Measurements from ENCODE around the gene WFIKKN2.

WFIKKN2 gene

DNA sequence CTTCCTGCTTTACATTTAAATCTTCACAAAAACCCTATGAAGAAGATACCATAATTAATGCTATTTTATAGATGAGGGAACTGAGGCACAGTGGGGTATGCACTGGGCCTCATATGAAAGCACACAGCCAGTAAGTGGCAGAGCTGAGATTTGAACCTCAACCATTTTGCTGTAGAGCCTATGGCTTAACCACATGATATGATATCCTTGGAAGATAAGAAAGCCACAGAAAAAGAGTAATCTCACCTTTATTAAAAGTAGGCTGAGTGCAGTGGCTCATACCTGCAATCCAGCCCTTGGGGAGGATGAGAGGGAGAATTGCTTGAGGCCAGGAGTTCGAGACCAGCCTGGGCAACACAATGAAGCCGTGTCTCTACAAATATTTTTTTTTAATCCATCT, 45.8 kb downstream of the WFIKKN2 start:
- DNase-seq, result no peak

DNA sequence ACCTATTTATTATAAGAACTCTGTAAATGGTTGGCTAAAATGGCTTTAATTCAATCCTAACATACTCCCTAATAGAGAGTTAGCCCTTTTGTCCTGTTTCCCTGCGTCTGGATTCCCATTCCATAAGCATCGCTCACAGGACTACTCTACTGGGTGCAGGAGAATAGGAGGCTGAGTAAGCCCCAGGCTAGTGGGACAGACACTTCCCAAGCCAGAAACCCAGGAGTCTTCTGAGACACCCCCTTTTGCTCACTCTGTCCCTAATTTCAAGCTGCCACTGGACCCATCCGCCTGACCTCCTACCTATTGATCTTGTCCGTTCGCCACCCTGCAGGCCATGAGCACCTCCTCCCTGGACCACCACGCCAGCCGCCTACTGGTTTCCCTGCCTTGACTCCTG, 47.5 kb downstream of the WFIKKN2 start:
- DNase-seq, result no peak

DNA sequence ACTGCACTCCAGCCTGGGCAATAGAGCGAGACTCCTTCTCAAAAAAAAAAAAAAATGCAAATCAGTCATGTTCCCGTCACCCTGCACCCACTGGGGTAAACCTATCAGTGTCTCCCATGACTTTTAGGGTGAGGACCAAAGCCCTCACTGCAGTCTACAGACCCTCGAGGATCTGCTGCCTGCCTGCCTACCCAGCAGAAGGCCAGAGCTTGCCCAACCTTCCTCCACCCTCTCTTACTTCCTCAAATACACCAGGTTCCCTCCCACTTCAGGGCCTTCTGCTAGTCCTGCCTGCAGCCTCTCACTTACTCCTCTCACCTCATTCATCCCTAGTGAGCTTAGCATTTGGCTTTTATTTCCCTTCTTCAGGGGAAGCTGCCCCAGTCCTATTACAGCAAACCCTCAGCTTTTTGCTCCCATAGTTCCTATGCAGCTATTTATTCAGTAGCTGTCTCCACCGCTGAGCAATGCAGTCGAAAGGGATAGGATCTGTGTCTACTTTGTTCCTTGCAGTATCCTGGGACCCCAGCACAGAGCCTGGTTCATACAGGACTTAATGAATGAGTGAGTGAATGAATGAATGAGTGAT, 48.6 kb downstream of the WFIKKN2 start:
- DNase-seq, result no peak

DNA sequence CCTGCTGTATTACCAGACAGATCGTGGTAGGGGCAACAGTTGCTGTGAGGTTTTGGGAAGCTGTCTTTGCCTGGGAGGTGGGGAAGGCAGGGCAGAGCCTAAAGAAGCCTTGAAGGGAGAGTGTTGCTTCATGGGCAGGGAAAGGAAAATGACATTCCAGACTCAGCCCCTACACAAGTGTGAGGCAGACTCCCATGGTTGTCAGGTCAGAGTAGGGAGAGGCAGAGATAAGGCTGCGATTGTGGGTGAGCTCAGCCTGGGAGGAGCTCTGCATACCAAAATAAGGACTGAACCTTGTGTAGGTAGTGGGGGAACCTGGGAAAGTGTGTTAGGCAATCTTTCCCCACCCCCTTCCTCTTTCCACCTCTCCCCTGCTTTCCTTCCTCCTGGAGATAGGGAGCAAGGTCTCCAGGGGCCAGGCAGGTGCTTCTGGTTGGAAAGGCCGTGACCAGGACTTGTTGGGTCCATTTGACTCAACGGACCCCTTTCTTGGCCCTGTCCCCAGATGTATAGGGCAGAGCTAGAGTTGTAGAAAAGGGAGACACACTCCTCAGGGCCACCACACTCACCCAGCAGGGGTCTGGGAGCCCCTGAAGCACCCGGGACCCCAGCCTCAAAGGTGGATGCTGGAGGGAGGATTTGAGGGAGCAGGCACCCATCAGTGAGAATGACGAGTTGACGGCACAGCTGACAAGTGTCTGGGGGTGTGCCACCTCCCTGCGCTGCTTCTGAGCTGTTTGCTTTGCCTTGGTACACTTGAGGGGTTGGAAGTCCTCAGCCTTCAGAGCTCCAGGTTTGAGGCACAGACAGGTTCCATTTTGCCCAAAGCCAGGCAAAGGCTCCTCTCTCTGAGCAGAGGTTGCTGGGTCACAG, 49.3 kb downstream of the WFIKKN2 start:
- no peak for DNase-seq

DNA sequence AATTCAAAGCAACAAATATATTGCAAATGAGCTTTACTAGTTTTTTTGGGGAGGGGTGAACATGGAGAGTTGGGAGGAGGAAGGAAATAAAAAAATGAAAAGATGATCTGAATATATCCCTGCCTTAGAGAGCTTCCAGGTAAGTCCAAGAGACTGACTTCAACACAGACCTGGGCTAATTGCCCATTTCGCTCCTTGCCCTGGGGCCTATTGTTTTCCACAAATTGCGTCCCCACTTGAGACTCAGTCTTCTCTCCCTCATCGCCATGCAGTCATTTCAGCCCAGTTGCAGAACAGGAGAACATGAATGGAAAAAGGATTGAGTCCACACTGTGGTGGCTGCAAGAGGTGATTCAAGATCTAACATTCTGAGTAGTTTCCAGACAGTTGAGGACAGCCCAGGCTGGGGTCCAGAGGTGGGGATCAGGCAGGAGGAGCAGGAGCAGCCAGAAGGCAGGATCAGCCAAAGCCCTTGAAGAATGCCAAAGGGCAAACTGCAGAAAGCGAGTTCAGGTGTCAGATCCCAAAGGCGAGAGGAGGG, 52.4 kb downstream of the WFIKKN2 start:
- no peak for DNase-seq

DNA sequence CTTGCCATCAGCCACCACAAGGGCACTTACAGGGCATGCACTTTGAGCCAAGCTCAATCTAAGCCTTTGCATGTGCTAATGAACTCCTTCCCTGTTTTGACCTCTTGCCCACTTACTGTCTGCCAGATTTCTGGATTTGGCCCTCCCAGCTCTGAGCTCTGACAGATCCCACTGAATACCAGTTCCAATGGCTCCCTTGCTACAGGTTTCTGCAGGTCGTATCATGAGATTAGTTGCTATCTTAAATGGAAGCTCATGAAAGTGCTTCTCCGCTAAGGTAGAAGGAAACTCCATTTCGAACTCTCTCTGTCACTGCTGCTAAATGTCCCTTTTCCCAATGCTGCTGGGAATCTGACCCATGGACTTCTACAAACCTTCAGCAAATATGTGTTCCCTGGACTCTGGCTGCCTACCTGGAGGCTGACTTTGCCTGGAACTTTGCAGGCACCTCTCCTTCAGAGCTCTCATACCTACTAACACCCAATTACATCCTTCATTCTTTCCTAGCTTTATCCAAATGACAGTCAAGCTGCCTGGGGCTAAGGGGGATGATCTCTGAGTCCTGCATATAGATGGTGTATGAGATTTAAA, 54.2 kb downstream of the WFIKKN2 start:
- no peak for DNase-seq

DNA sequence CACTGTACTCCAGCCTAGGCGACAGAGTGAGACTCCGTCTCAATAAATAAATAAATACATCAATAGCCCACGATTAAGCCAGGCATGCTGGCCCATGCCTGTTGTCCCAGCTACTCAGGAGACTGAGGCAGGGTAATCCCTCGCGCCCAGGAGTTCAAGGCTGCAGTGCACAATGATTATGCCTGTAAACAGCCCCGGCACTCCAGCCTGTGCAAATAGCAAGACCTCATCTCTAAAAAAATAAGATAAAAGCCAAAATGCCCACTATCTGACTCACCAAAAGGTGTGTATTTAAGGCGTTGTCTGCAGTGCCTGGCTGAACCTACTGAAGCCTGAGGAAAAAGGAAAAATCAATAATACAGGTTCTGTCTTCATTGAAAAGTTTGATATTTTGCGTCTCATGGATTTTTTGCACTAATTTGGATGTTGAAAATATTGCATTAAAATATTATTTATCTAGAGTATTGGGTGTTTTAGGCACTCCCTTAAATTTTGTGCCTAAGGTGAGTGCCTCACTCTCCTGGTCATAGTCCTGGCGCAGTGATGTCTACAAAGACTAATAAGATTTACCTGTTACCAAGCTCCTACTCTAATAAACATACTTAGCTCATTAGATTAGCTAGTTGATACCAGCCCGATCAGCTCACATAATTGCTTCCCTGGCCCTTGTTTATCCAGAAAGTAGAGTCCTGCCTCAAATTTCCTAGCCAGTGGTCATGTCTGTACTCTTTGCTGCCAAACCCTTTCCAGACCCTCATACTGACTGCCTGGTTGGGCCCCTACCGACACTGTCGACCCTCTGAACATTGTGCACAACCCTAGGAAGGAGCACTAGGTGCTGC, 55.5 kb downstream of the WFIKKN2 start:
- DNase-seq, result no peak

DNA sequence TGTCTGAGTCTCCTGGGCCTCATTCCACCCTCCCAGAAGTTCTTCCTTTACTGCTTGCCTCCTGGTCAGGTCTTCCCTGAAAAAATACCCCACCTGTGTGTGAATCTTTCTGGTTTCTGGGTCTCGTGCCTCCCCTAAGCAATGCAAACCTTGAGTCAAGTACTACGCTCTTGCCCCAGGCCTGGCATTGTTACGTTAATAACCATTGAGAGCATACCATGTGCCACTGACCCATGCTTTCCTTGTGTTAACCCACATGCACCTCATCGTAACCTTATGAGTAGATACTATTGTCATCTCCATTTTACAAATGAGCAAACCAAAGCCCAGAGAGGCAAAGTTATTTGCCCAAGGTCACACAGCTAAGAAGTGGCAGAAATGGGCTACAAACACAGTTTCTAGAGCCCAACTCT, 56.2 kb downstream of the WFIKKN2 start:
- no peak for DNase-seq

Measured in stimulated activated CD4-positive, alpha-beta T cell treated with anti-CD3 and anti-CD28 coated beads, Interleukin-2, amount 100 ng/mL, for 48 hours (primary cell).